HG03432 (cell line): ENCODE measurements around the gene BDKRB2.

Experiments
- ATAC-seq: cut with Tn5 transposase; IDR thresholded peaks from one replicate; pipeline ENCODE4 v1.9.1; 2021; ENCODE audit warnings: mild to moderate bottlenecking, moderate library complexity; ENCODE audit not compliant: unreplicated experiment

Gene BDKRB2

GRCh38 chr14:96204151-96205058 is at the start of gene BDKRB2:
TSS of gene BDKRB2 (plus strand) at chr14:96204839. CDS start at chr14:96237108, 32,269 bp downstream.
- no peak for ATAC-seq

- no peak for ATAC-seq
Observed at GRCh38 chr14:96154900-96155299, 49.7 kb upstream of the BDKRB2 start.

GRCh38 chr14:96156804-96157760 is 47.6 kb upstream of the BDKRB2 start:
- no peak for ATAC-seq

- no peak for ATAC-seq
Observed at GRCh38 chr14:96158735-96159134, 45.9 kb upstream of the BDKRB2 start.

- no peak for ATAC-seq
Observed at GRCh38 chr14:96160076-96160912, 44.3 kb upstream of the BDKRB2 start.

GRCh38 chr14:96160913-96161310 is 43.7 kb upstream of the BDKRB2 start:
- ATAC-seq = no peak

- no peak for ATAC-seq
Observed at GRCh38 chr14:96161636-96162035, 43.0 kb upstream of the BDKRB2 start.

GRCh38 chr14:96162265-96162664 is 42.4 kb upstream of the BDKRB2 start:
- peak; percentile 51 for ATAC-seq

- ATAC-seq = no peak
Observed at GRCh38 chr14:96162741-96163140, 41.9 kb upstream of the BDKRB2 start.

- no peak for ATAC-seq
Observed at GRCh38 chr14:96164861-96165490, 39.7 kb upstream of the BDKRB2 start.

- ATAC-seq = no peak
Observed at GRCh38 chr14:96165493-96166436, 38.9 kb upstream of the BDKRB2 start.

- ATAC-seq = no peak
Observed at GRCh38 chr14:96166461-96167223, 38.0 kb upstream of the BDKRB2 start.

- ATAC-seq = no peak
Observed at GRCh38 chr14:96167224-96168148, 37.2 kb upstream of the BDKRB2 start.

GRCh38 chr14:96168581-96168980 is 36.1 kb upstream of the BDKRB2 start:
- no peak for ATAC-seq

GRCh38 chr14:96170961-96171592 is 33.6 kb upstream of the BDKRB2 start:
- no peak for ATAC-seq

- no peak for ATAC-seq
Observed at GRCh38 chr14:96173636-96174475, 30.8 kb upstream of the BDKRB2 start.
